ENCODE measurements around the gene LRRC43. TPM values are rescaled to one million over a fixed set of nuclear protein-coding genes. Genes with fewer than 3 reads are reported as not detected.
A peak's percentile ranks its signal among the peaks of the same experiment; 100 is the strongest.

LRRC43 gene
- total RNA-seq, 6 experiments from 2014 or later, result not detected

DNA sequence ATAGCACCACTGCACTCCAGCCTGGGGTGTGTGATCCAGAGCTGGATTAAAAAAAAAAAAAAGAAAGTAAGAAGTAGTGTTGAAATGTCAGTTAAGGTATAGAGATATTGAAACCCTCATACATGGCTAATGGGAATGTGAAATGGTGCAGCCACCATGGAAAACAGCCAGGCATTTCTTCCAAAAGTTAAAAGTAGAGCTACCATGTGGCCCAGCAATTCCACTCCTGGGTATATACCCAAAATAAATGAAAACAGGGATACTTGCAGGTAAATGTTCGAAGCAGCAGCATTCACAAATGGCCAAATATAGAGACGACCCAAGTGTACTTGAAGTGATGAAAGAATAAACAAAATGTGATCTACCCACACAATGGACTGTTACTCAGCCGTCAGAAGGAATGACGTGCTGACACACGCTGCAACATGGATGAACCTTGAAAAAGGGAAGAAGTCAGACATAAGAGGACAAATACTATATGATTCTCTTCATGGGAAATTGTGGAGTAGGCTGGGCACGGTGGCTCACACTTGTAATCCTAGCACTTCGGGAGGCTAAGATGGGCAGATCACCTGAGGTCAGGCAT lies 24.1 kb upstream of the LRRC43 start:
- no peak for DNase-seq
- no peaks in the 10 kb centered on the region for H3K9me3 Mint-ChIP-seq
- TF ChIP-seq, protein P1, sequence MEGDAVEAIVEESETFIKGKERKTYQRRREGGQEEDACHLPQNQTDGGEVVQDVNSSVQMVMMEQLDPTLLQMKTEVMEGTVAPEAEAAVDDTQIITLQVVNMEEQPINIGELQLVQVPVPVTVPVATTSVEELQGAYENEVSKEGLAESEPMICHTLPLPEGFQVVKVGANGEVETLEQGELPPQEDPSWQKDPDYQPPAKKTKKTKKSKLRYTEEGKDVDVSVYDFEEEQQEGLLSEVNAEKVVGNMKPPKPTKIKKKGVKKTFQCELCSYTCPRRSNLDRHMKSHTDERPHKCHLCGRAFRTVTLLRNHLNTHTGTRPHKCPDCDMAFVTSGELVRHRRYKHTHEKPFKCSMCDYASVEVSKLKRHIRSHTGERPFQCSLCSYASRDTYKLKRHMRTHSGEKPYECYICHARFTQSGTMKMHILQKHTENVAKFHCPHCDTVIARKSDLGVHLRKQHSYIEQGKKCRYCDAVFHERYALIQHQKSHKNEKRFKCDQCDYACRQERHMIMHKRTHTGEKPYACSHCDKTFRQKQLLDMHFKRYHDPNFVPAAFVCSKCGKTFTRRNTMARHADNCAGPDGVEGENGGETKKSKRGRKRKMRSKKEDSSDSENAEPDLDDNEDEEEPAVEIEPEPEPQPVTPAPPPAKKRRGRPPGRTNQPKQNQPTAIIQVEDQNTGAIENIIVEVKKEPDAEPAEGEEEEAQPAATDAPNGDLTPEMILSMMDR (IDR thresholded peaks at IDR 0.05), result no peak
- no peaks in the 10 kb centered on the region for H3K36me3 Mint-ChIP-seq (ENCODE audit: low read depth)
- H3K4me1 Mint-ChIP-seq (ENCODE audit: low read depth), result no peaks in the 10 kb centered on the region
- H3K27me3 Mint-ChIP-seq (ENCODE audit: insufficient read depth), result peaks cover 18% of the 10 kb centered on the region
- no peak overlapping the region for H3K27ac Mint-ChIP-seq
- H3K4me3 Mint-ChIP-seq, result no peak overlapping the region

DNA sequence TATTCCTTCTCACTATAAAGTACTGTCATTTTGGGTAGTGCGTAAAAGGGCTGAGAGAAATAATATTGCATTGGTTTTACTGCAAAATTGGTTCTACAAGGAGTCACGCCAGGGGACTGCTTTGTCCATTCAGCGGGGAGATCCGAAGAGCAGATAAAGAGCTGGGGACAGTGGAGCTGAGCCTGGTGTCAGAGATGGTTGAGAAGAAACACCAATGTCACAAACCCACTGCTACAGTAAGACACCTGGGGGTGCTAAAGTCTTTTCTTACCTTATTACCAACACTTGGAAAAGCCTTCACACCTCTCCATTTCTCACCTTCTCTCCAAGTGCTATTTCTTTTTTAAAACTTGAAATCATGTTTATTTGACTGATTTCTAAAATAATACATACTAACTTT lies 23.0 kb upstream of the LRRC43 start:
- TF ChIP-seq, protein P1 (IDR thresholded peaks at IDR 0.05), result 0 out of 2 replicates have a peak, but pooled peaks have one; percentile 6

GRCh38 chr12:122160761-122161160 lies 22.2 kb upstream of the LRRC43 start:
- no peak for DNase-seq
- peaks cover 13% of the 10 kb centered on the region for H3K27me3 Mint-ChIP-seq (ENCODE audit: insufficient read depth)

More for the DNA sequence above, 23.0 kb upstream of the LRRC43 start:
- Mint-ChIP-seq H3K4me1 (ENCODE audit: low read depth) (no peaks in the 10 kb centered on the region), H3K4me3 (no peak overlapping the region), H3K27ac (no peak overlapping the region), H3K9me3 (no peaks in the 10 kb centered on the region), H3K27me3 (ENCODE audit: insufficient read depth) (peaks cover 13% of the 10 kb centered on the region), H3K36me3 (ENCODE audit: low read depth) (no peaks in the 10 kb centered on the region)
- DNase-seq, result no peak

DNA sequence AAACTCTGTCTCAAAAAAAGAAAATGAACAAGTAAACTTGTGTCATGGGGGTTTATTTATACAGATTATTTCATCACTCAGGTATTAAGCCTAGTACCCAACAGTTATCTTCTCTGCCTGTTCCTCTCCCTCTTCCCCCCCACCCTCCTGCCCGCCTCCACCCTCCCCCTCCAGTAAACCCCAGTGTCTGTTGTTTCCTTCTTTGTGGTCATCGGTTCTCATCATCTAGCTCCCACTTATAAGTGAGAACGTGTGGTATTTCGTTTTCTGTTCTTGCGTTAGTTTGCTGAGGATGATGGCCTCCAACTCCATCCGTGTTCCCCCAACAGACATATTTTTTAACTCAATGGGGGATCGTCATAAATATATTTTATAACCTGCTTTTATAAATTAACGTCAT lies 21.2 kb upstream of the LRRC43 start:
- TF ChIP-seq, protein P1 (IDR thresholded peaks at IDR 0.05), result no peak
- no peaks in the 10 kb centered on the region for H3K36me3 Mint-ChIP-seq (ENCODE audit: low read depth)
- no peak overlapping the region for H3K27ac Mint-ChIP-seq
- no peaks in the 10 kb centered on the region for H3K9me3 Mint-ChIP-seq
- H3K4me3 Mint-ChIP-seq, result no peak overlapping the region
- no peaks in the 10 kb centered on the region for H3K4me1 Mint-ChIP-seq (ENCODE audit: low read depth)
- no peak for DNase-seq
- peaks cover 12% of the 10 kb centered on the region for H3K27me3 Mint-ChIP-seq (ENCODE audit: insufficient read depth)

More at GRCh38 chr12:122160761-122161160, 22.2 kb upstream of the LRRC43 start:
- Mint-ChIP-seq H3K36me3 (ENCODE audit: low read depth) (no peaks in the 10 kb centered on the region), H3K4me1 (ENCODE audit: low read depth) (no peaks in the 10 kb centered on the region), H3K4me3 (no peak overlapping the region), H3K9me3 (no peaks in the 10 kb centered on the region), H3K27ac (no peak overlapping the region)
- TF ChIP-seq, protein P1 (IDR thresholded peaks at IDR 0.05), result no peak

DNA sequence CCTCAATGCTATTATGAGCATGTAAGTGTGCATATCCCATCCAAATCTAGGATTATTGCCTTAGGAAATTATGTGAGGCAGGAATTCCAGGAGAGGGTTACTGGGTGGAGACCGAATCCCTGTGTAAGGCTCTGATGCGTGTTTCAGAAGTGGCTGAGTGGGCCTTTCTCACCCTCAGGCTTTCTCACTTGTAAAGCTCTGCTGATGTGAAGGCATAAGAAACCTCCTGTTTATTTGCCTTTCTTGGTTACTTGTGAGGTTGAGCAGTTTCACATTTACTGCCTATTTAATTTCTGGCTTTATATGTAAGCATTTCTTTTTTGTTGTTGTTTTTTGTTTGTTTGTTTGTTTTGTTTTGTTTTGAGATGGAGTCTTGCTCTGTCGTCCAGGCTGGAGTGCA lies 19.9 kb upstream of the LRRC43 start:
- DNase-seq, result no peak
- no peaks in the 10 kb centered on the region for H3K4me1 Mint-ChIP-seq (ENCODE audit: low read depth)
- H3K4me3 Mint-ChIP-seq, result no peak overlapping the region
- H3K36me3 Mint-ChIP-seq (ENCODE audit: low read depth), result no peaks in the 10 kb centered on the region
- peaks cover 12% of the 10 kb centered on the region for H3K27me3 Mint-ChIP-seq (ENCODE audit: insufficient read depth)
- TF ChIP-seq, protein P1 (IDR thresholded peaks at IDR 0.05), result no peak
- H3K27ac Mint-ChIP-seq, result no peak overlapping the region
- H3K9me3 Mint-ChIP-seq, result no peaks in the 10 kb centered on the region

Measured in HFFc6 (cell line).